Smooth muscle cell (in vitro differentiated cells): ENCODE data around the gene OR8U1. TPM values are rescaled to one million over a fixed set of nuclear protein-coding genes. Genes with fewer than 3 reads are reported as not detected.

ENCODE experiments used
- DNase-seq: peaks from one replicate; lab custom pipeline; 2025; ENCODE audit not compliant: unreplicated experiment; lab: John Stamatoyannopoulos, UW
- H2AFZ ChIP-seq: fragments of 200-600 bp; sonication (generic); 2 replicates; pipeline ENCODE4 v1.6.0; 2016; ENCODE audit warnings: antibody characterized with exemption, low read depth, mild to moderate bottlenecking
- H3F3A ChIP-seq: fragments of 200-600 bp; sonication (generic); 2 replicates; pipeline ENCODE4 v1.6.0; 2017; ENCODE audit warnings: antibody characterized with exemption, low read depth
- H3K27ac ChIP-seq: fragments of 200-600 bp; sonication (generic); 2 replicates; pipeline ENCODE4 v1.5.1; 2016; ENCODE audit warnings: low read depth, mild to moderate bottlenecking
- H3K27me3 ChIP-seq: fragments of 200-600 bp; sonication (generic); 2 replicates; pipeline ENCODE4 v1.6.1; 2016; ENCODE audit warnings: low read depth, mild to moderate bottlenecking
- H3K36me3 ChIP-seq: fragments of 200-600 bp; sonication (generic); 2 replicates; pipeline ENCODE4 v1.5.1; 2016; ENCODE audit warnings: low read depth
- H3K4me1 ChIP-seq: fragments of 200-600 bp; sonication (generic); 2 replicates; pipeline ENCODE4 v1.5.1; 2016; ENCODE audit warnings: low read depth
- H3K4me2 ChIP-seq: fragments of 200-600 bp; sonication (generic); 2 replicates; pipeline ENCODE4 v1.6.0; 2016; ENCODE audit warnings: mild to moderate bottlenecking
- H3K4me3 ChIP-seq: fragments of 200-600 bp; sonication (generic); 2 replicates; pipeline ENCODE4 v1.5.1; 2016; ENCODE audit warnings: mild to moderate bottlenecking
- H3K79me2 ChIP-seq: fragments of 200-600 bp; sonication (generic); 2 replicates; pipeline ENCODE4 v1.6.0; 2016; ENCODE audit warnings: low read depth, mild to moderate bottlenecking
- H3K9ac ChIP-seq: fragments of 200-600 bp; sonication (generic); 2 replicates; pipeline ENCODE4 v1.6.0; 2016; ENCODE audit warnings: low read depth
- H3K9me3 ChIP-seq: fragments of 200-600 bp; sonication (generic); replicated peaks from 2 replicates; pipeline ENCODE4 v1.5.1; 2016; ENCODE audit warnings: low read depth
- H4K20me1 ChIP-seq: fragments of 200-600 bp; sonication (generic); 2 replicates; pipeline ENCODE4 v1.6.0; 2016; ENCODE audit warnings: low read depth
- WGBS: methylation state at CpG from one replicate; pipeline ENCODE4 v1.1.7; 2016; ENCODE audit warnings: low lambda C conversion rate; 5-methylcytosine and 5-hydroxymethylcytosine counted together
- polyA plus RNA-seq: library from polyadenylated mRNA; unstranded; fragments of >200 nt; fragmentation: Nextera tagmentation; extraction: Ambion mirVana; gene quantifications from 2 replicates; pipeline ENCODE4 v1.2.1, GENCODE V29; 2016
- total RNA-seq: library from RNA; depleted of rRNA; stranded (reverse); fragments of >200 nt; gene quantifications from 2 replicates; pipeline ENCODE4 v1.2.3, GENCODE V29; 2014
- TF ChIP-seq, protein P1 (sequence below): fragments of 200-600 bp; sonication (generic); IDR thresholded peaks from 2 replicates; pipeline ENCODE4 v1.5.1; 2017; ENCODE audit warnings: borderline replicate concordance, mild to moderate bottlenecking, antibody characterized with exemption; ENCODE audit not compliant: insufficient read depth, poor library complexity, severe bottlenecking

OR8U1 gene
- total and polyA plus RNA-seq, 2 experiments from 2014 or later = not detected

- H3F3A ChIP-seq = no peaks in the 10 kb centered on the region
- no peak overlapping the region for H3K9ac ChIP-seq
- no peak overlapping the region for H2AFZ ChIP-seq
- no peaks in the 10 kb centered on the region for H3K27me3 ChIP-seq
- no peaks in the 10 kb centered on the region for H3K79me2 ChIP-seq
- H3K27ac ChIP-seq = no peak overlapping the region
- TF ChIP-seq, protein P1, sequence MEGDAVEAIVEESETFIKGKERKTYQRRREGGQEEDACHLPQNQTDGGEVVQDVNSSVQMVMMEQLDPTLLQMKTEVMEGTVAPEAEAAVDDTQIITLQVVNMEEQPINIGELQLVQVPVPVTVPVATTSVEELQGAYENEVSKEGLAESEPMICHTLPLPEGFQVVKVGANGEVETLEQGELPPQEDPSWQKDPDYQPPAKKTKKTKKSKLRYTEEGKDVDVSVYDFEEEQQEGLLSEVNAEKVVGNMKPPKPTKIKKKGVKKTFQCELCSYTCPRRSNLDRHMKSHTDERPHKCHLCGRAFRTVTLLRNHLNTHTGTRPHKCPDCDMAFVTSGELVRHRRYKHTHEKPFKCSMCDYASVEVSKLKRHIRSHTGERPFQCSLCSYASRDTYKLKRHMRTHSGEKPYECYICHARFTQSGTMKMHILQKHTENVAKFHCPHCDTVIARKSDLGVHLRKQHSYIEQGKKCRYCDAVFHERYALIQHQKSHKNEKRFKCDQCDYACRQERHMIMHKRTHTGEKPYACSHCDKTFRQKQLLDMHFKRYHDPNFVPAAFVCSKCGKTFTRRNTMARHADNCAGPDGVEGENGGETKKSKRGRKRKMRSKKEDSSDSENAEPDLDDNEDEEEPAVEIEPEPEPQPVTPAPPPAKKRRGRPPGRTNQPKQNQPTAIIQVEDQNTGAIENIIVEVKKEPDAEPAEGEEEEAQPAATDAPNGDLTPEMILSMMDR = no peak
- no peaks in the 10 kb centered on the region for H3K9me3 ChIP-seq
- H3K4me1 ChIP-seq = no peaks in the 10 kb centered on the region
- H3K4me3 ChIP-seq = no peak overlapping the region
- H4K20me1 ChIP-seq = no peaks in the 10 kb centered on the region
- H3K36me3 ChIP-seq = no peaks in the 10 kb centered on the region
- DNase-seq = no peak
- no peak overlapping the region for H3K4me2 ChIP-seq
These were observed 35.1 kb upstream of the OR8U1 start for GRCh38 chr11:56340289-56340688.

- Histone ChIP-seq H3K9me3 (no peaks in the 10 kb centered on the region), H3K4me1 (no peaks in the 10 kb centered on the region), H3K4me3 (no peak within 1 kb of the TSS), H3K27ac (no peak within 1 kb of the TSS), H3K9ac (no peak within 1 kb of the TSS), H3K79me2 (no peaks in the 10 kb centered on the region), H3K36me3 (no peaks in the 10 kb centered on the region), H3F3A (no peaks in the 10 kb centered on the region), H2AFZ (no peak within 1 kb of the TSS), H3K4me2 (no peak within 1 kb of the TSS), H3K27me3 (no peaks in the 10 kb centered on the region), H4K20me1 (no peaks in the 10 kb centered on the region)
- whole genome bisulfite sequencing = 88% methylated on average over 1 of the region's 1 CpG
- DNase-seq = no peak
- TF ChIP-seq, protein P1 = no peak
These were observed 29.7 kb upstream of the OR8U1 start, which contains the start of gene OR8K1 for GRCh38 chr11:56345739-56346138. TSS of gene OR8K1 (plus strand) at chr11:56346039. CDS start at chr11:56346039, 0 bp downstream.

DNA sequence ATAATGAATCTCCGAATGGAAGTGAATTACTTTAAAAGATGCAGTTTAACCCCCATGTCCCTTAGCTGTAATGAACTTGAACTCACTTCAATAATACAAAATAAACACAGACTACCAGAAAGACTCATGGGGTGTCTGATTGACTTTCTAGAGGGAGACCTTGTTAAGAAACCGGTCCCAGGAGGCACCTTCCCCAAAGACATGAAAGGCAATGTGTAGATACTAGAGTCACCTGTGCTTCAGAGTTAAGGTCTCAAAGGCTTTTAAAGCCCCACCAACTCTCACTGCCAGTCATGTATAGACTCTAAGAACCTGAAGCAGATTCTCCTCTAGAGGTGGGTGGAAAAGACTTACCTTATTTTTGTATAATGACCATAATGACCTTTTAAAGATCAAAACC, 21.4 kb upstream of the OR8U1 start, which contains the start of gene OR8J1:
Gene OR8J1, plus strand, starts transcription at position 301 of the 400 bp plus-strand sequence. CDS start 5,956 bp downstream, outside the sequence.
- no peak for DNase-seq
- no peaks in the 10 kb centered on the region for H3K4me1 ChIP-seq
- H3K27me3 ChIP-seq = no peaks in the 10 kb centered on the region
- no peaks in the 10 kb centered on the region for H3F3A ChIP-seq
- 95% methylated on average over 2 of the region's 2 CpGs for WGBS
- no peaks in the 10 kb centered on the region for H3K36me3 ChIP-seq
- no peaks in the 10 kb centered on the region for H3K79me2 ChIP-seq
- no peak within 1 kb of the TSS for H3K4me2 ChIP-seq
- TF ChIP-seq, protein P1 = no peak
- H3K9me3 ChIP-seq = no peaks in the 10 kb centered on the region
- no peak within 1 kb of the TSS for H3K27ac ChIP-seq
- no peak within 1 kb of the TSS for H2AFZ ChIP-seq
- H4K20me1 ChIP-seq = no peaks in the 10 kb centered on the region
- no peak within 1 kb of the TSS for H3K4me3 ChIP-seq
- H3K9ac ChIP-seq = no peak within 1 kb of the TSS

- H3K4me3 ChIP-seq = no peak overlapping the region
- H3K27ac ChIP-seq = no peak overlapping the region
- H3K27me3 ChIP-seq = no peaks in the 10 kb centered on the region
- no peak overlapping the region for H3K4me2 ChIP-seq
- 92% methylated on average over 2 of the region's 2 CpGs for WGBS
- no peaks in the 10 kb centered on the region for H3F3A ChIP-seq
- no peaks in the 10 kb centered on the region for H3K4me1 ChIP-seq
- H3K9ac ChIP-seq = no peak overlapping the region
- TF ChIP-seq, protein P1 = no peak
- H3K9me3 ChIP-seq = no peaks in the 10 kb centered on the region
- no peak for DNase-seq
- no peaks in the 10 kb centered on the region for H3K36me3 ChIP-seq
- no peaks in the 10 kb centered on the region for H3K79me2 ChIP-seq
- no peak overlapping the region for H2AFZ ChIP-seq
- H4K20me1 ChIP-seq = no peaks in the 10 kb centered on the region
These were observed 4.7 kb downstream of the OR8U1 start for GRCh38 chr11:56380120-56380519.
